ENCODE measurements around the gene VMP1. TPM values are rescaled to one million over a fixed set of nuclear protein-coding genes. Genes with fewer than 3 reads are reported as not detected.
A peak's percentile ranks its signal among the peaks of the same experiment; 100 is the strongest.

Gene VMP1
- polyA plus RNA-seq, 2 of the 4 experiments (the other 2 are of a cell fraction): 395 to 726 TPM

DNA sequence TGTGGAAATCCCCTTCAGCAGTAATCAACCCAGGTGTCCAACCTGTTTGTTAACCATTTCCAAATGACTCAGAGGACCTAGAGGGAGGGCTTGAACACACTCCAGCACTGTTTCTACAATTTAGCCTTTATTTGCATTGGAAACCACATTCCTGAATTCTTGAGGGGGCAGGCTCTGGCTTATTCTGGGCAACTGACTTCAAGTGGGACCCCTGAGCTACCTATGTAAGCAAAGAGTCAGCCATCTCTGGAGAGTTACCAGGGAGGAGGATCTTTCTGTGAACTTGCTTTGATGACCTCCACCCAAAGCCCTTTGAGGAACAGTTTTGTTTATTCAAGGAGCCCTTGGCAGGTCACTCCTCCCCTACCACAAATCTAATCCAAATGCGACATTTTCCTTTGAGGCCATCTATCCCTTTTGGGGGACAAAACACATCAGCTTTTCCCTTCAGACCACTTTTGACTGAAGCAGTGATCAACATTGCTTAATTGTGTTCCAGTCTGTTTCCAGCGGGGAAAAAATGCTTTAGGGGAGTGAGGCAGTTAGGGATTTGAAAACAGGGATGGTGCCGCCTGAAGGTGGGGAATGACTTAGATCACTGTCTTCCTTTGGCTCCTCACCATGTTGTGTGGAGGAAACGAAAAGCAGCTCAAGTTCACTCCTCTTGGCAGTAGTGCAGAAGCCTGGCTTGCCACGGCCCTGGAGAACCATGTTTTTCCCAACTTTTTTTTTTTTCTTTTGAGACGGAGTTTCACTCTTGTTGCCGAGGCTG is 139.1 kb downstream of the VMP1 start:
- no peaks in the 10 kb centered on the region for H3K9me3 ChIP-seq
- peak; percentile 89 for FAIRE-seq
- H3K4me3 ChIP-seq: no peak overlapping the region
- H3K4me2 ChIP-seq: peak overlapping the region; percentile 77
- peaks cover 69% of the 10 kb centered on the region for H3K4me1 ChIP-seq
- WGBS (ENCODE audit: missing lambda C conversion rate): 2% methylated on average over 7 of the region's 7 CpGs
- peak; percentile 84 to 99 for DNase-seq (ENCODE audit: low read depth in 1 of 2, low spot score in 1 of 2)
- peak; percentile 30 to 31 for ATAC-seq
- ChIA-PET CTCF (interaction anchor here (0.6 to 12.7 kb wide), 9 partner anchors 30 to 297 kb away, joined by 3 to 244 read pairs (median 3); no protein-coding TSS in a partner anchor), POLR2A (interaction anchor here (0.5 to 13.6 kb wide), 13 partner anchors 9 to 139 kb away, joined by 3 to 610 read pairs (median 13); partner anchors contain the start of genes PTRH2, RPS6KB1, TUBD1 and VMP1)
- peak overlapping the region; percentile 91 to 96 for H3K27ac ChIP-seq
- peak; percentile 76 for TF ChIP-seq ESRRA (IDR thresholded peaks at IDR 0.05; ENCODE audit: borderline replicate concordance, low read length)
- peak; percentile 98 for TF ChIP-seq TFCP2L1 (CRISPR knock-in tag; IDR thresholded peaks at IDR 0.05)
- TF ChIP-seq FOXS1 (CRISPR knock-in tag; IDR thresholded peaks at IDR 0.05): peak; percentile 85
- TF ChIP-seq JUNB (IDR thresholded peaks at IDR 0.05): peak; percentile 97
- TF ChIP-seq, protein P1, sequence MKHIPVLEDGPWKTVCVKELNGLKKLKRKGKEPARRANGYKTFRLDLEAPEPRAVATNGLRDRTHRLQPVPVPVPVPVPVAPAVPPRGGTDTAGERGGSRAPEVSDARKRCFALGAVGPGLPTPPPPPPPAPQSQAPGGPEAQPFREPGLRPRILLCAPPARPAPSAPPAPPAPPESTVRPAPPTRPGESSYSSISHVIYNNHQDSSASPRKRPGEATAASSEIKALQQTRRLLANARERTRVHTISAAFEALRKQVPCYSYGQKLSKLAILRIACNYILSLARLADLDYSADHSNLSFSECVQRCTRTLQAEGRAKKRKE (CRISPR knock-in tag; IDR thresholded peaks at IDR 0.05; ENCODE audit: low read depth): peak; percentile 97
- TF ChIP-seq, protein P2, sequence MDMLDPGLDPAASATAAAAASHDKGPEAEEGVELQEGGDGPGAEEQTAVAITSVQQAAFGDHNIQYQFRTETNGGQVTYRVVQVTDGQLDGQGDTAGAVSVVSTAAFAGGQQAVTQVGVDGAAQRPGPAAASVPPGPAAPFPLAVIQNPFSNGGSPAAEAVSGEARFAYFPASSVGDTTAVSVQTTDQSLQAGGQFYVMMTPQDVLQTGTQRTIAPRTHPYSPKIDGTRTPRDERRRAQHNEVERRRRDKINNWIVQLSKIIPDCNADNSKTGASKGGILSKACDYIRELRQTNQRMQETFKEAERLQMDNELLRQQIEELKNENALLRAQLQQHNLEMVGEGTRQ (IDR thresholded peaks at IDR 0.05): no peak
- 0 out of 2 replicates have a peak, but pooled peaks have one; percentile 16 for TF ChIP-seq RFX5 (IDR thresholded peaks at IDR 0.05)
- peak; percentile 99 for TF ChIP-seq GATA3 (IDR thresholded peaks at IDR 0.05; ENCODE audit: borderline replicate concordance)
- TF ChIP-seq RARB (CRISPR knock-in tag; IDR thresholded peaks at IDR 0.05): peak; percentile 93
- TF ChIP-seq, protein P3, sequence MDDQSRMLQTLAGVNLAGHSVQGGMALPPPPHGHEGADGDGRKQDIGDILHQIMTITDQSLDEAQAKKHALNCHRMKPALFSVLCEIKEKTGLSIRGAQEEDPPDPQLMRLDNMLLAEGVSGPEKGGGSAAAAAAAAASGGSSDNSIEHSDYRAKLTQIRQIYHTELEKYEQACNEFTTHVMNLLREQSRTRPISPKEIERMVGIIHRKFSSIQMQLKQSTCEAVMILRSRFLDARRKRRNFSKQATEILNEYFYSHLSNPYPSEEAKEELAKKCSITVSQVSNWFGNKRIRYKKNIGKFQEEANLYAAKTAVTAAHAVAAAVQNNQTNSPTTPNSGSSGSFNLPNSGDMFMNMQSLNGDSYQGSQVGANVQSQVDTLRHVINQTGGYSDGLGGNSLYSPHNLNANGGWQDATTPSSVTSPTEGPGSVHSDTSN (IDR thresholded peaks at IDR 0.05): peak; percentile 89
- no peak for TF ChIP-seq BHLHE40 (IDR thresholded peaks at IDR 0.05; ENCODE audit: low read depth, low read length)
- peak; percentile 97 for TF ChIP-seq POLR2AphosphoS2 (conservative IDR thresholded peaks at IDR 0.05; ENCODE audit: low read length)
- TF ChIP-seq, protein P4, sequence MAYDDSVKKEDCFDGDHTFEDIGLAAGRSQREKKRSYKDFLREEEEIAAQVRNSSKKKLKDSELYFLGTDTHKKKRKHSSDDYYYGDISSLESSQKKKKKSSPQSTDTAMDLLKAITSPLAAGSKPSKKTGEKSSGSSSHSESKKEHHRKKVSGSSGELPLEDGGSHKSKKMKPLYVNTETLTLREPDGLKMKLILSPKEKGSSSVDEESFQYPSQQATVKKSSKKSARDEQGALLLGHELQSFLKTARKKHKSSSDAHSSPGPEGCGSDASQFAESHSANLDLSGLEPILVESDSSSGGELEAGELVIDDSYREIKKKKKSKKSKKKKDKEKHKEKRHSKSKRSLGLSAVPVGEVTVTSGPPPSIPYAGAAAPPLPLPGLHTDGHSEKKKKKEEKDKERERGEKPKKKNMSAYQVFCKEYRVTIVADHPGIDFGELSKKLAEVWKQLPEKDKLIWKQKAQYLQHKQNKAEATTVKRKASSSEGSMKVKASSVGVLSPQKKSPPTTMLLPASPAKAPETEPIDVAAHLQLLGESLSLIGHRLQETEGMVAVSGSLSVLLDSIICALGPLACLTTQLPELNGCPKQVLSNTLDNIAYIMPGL (CRISPR knock-in tag; IDR thresholded peaks at IDR 0.05; ENCODE audit: borderline replicate concordance): no peak
- TF ChIP-seq FOSB (CRISPR knock-in tag; IDR thresholded peaks at IDR 0.05): peak; percentile 96
- TF ChIP-seq ZFP36 (IDR thresholded peaks at IDR 0.05; ENCODE audit: borderline replicate concordance, partially characterized antibody): no peak
- no peak for TF ChIP-seq ZSCAN20 (CRISPR knock-in tag; IDR thresholded peaks at IDR 0.05)
- TF ChIP-seq SMC3 (IDR thresholded peaks at IDR 0.05): peak; percentile 8; the same call in 1 of the 3 replicates
- no peak for TF ChIP-seq NFE2L2 (conservative IDR thresholded peaks at IDR 0.05; ENCODE audit: low read length)
- no peak for TF ChIP-seq CBX2 (IDR thresholded peaks at IDR 0.05; ENCODE audit: borderline replicate concordance, low read depth)
- no peak for TF ChIP-seq HEYL (CRISPR knock-in tag; IDR thresholded peaks at IDR 0.05)
- TF ChIP-seq, protein P5, sequence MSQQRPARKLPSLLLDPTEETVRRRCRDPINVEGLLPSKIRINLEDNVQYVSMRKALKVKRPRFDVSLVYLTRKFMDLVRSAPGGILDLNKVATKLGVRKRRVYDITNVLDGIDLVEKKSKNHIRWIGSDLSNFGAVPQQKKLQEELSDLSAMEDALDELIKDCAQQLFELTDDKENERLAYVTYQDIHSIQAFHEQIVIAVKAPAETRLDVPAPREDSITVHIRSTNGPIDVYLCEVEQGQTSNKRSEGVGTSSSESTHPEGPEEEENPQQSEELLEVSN (IDR thresholded peaks at IDR 0.05; ENCODE audit: borderline replicate concordance, low read depth): peak; percentile 54; the same call in 1 of the 2 replicates
- TF ChIP-seq CHD4 (IDR thresholded peaks at IDR 0.05; ENCODE audit: borderline replicate concordance): no peak
- TF ChIP-seq, protein P6, sequence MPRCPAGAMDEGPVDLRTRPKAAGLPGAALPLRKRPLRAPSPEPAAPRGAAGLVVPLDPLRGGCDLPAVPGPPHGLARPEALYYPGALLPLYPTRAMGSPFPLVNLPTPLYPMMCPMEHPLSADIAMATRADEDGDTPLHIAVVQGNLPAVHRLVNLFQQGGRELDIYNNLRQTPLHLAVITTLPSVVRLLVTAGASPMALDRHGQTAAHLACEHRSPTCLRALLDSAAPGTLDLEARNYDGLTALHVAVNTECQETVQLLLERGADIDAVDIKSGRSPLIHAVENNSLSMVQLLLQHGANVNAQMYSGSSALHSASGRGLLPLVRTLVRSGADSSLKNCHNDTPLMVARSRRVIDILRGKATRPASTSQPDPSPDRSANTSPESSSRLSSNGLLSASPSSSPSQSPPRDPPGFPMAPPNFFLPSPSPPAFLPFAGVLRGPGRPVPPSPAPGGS (IDR thresholded peaks at IDR 0.05): peak; percentile 94
- TF ChIP-seq HDAC2 (IDR thresholded peaks at IDR 0.05): no peak
- peak; percentile 85 to 93 for TF ChIP-seq CEBPB (IDR thresholded peaks at IDR 0.05)
- no peak for TF ChIP-seq MYC (IDR thresholded peaks at IDR 0.05; ENCODE audit: borderline replicate concordance, low read length)
- TF ChIP-seq CBX8 (IDR thresholded peaks at IDR 0.05): no peak
- TF ChIP-seq RNF2 (IDR thresholded peaks at IDR 0.05; ENCODE audit: borderline replicate concordance, low read depth): no peak
- TF ChIP-seq HOXB13 (CRISPR knock-in tag; IDR thresholded peaks at IDR 0.05; ENCODE audit: low read depth): peak; percentile 82; the same call in 1 of the 2 replicates
- no peak for TF ChIP-seq POLR2A (IDR thresholded peaks at IDR 0.05; ENCODE audit: low read length)
- TF ChIP-seq PHF8 (IDR thresholded peaks at IDR 0.05; ENCODE audit: borderline replicate concordance, low read depth): no peak
- TF ChIP-seq EHMT2 (IDR thresholded peaks at IDR 0.05; ENCODE audit: low read depth): no peak
- no peak for TF ChIP-seq RCOR1 (IDR thresholded peaks at IDR 0.05; ENCODE audit: low read depth, low read length)
- no peak for TF ChIP-seq NPAS2 (CRISPR knock-in tag; IDR thresholded peaks at IDR 0.05; ENCODE audit: borderline replicate concordance)
- TF ChIP-seq, protein P7, sequence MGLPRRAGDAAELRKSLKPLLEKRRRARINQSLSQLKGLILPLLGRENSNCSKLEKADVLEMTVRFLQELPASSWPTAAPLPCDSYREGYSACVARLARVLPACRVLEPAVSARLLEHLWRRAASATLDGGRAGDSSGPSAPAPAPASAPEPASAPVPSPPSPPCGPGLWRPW (IDR thresholded peaks at IDR 0.05): 0 out of 2 replicates have a peak, but pooled peaks have one; percentile 49
